Measurements from ENCODE around the gene EXOC3. TPM values are rescaled to one million over a fixed set of nuclear protein-coding genes. Genes with fewer than 3 reads are reported as not detected.

EXOC3 gene
- total RNA-seq, 1 donor from 2014 or later = 66.4 TPM

DNA sequence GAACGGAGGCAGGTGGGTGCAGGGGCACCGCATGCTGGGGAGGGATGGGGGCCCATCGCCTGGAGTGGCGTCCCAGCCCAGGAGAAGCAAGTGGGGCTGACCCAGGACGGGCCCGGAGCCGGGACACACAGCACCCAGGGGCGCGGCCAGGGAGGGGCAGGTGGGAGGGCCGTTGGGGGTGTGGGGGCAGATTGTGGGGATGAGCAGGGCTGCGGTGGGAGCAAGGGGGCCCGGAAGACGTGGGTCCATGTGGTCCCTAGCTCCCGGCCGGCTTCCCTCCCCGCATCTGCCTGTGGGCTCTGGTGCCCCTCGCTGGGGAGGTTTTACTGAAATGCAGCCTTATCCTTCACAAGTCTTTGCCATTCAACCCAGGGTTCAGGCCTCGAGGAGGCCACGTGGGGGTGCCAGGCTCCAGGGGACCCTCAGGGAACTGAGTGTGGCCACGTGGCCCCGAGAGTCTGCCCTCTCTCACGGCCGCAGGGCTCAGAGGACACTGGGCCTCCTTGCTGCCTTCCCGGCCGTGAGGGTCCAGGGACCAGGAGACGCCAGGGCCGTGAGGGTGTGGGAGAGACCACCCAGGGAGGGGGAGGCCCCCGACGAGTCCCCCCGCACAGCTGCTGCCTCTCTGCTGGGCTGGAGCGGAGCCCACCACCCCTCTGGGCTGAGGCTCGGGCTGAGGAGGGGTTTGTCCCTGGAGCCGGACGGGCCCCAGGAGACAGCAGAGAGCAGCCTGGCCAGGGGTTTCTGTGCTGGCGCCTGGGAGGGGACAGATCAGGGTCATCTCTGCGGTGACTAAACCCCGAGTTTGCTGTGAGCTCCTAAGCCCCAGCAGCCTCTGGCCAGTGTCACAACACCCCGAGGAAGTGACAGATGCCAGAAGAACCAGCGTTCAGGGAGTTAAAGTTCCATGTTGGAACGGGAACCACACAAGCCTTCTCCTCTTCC, 46.0 kb downstream of the EXOC3 start:
- Mint-ChIP-seq H3K27ac (no peak overlapping the region), H3K9me3 (no peaks in the 10 kb centered on the region), H3K36me3 (ENCODE audit: low read depth) (no peaks in the 10 kb centered on the region), H3K4me1 (ENCODE audit: low read depth) (no peaks in the 10 kb centered on the region), H3K4me3 (ENCODE audit: low read depth) (no peak overlapping the region), H3K27me3 (ENCODE audit: low read depth) (peaks cover 1% of the 10 kb centered on the region)
- DNase-seq (ENCODE audit: low spot score) = no peak
- intact Hi-C loops (cut with micrococcal nuclease) = no loop called here

DNA sequence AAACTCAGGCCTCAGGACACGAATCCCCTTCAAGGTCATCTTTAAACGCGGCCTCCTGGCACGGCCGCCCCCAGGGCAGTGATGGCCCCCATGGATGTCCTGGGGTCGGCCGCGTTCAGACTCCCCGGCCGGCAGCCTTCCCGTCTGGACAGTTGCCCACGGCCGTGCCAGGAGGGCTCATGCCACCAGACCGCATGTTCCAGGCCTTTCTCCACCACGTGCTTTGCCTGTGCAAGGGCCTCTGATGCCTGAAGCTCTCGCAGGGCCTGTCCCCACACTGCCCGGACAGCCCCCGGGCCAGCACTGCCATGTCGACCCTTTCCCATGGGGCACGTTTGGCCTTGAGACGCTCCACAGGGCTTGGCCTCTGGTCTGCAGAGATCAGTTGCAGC, 46.7 kb downstream of the EXOC3 start:
- intact Hi-C loops (cut with micrococcal nuclease) = no loop called here

DNA sequence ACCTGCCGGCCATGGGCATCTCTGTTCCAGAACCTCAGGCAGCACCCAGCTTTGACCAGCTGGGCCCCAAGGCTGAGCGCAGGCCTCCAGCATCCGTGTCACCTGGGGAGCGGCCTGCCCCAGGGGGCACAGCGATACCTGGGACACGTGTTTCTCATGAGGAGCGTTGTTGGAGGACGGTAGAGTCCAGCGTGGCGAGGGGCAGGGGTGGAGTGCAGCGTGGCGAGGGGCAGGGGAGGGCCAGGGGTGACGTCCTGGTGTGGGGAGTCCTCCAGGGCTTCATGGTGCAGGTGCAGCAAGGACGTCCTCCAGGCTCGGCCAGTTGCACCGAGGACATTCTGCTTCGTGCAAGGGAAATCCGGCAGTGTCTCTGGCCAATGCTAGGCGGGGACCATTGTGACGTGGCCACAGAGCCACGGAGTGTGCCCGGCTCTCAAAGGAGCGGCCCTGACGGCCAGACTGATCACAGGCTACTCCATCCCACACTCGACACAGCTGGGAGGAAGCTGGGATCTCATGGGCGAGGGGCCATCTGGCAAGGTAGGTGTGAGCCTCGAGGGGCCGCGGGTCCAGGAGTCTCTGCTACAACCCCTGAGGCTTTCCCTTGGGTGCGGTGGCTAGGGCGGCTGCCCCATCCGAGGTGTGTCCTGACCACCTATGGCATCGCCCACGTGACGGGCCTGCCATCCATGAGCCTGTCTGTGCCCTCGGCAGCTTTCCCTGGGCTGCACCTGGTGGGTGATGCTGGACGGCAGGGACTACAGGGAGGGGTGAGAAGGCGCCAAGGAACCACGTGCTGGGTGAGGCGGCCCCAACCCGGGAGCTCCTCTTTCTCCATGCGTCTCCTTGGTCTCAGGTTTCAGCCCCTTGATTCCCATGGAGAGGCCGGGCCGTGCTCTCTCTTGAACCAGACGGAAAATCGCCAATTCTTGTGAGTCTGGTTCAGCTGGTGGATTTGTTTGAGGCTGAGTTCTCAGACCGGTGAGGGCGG, 47.4 kb downstream of the EXOC3 start:
- no peaks in the 10 kb centered on the region for H3K36me3 Mint-ChIP-seq (ENCODE audit: low read depth)
- intact Hi-C loops (cut with micrococcal nuclease) = no loop called here
- no peaks in the 10 kb centered on the region for H3K9me3 Mint-ChIP-seq
- no peaks in the 10 kb centered on the region for H3K27me3 Mint-ChIP-seq (ENCODE audit: low read depth)
- no peaks in the 10 kb centered on the region for H3K4me1 Mint-ChIP-seq (ENCODE audit: low read depth)
- no peak for DNase-seq (ENCODE audit: low spot score)
- no peak overlapping the region for H3K27ac Mint-ChIP-seq
- H3K4me3 Mint-ChIP-seq (ENCODE audit: low read depth) = no peak overlapping the region

More for the DNA sequence above, 46.7 kb downstream of the EXOC3 start:
- H3K27me3 Mint-ChIP-seq (ENCODE audit: low read depth) = peaks cover 1% of the 10 kb centered on the region
- H3K27ac Mint-ChIP-seq = no peak overlapping the region
- no peak for DNase-seq (ENCODE audit: low spot score)
- H3K4me1 Mint-ChIP-seq (ENCODE audit: low read depth) = no peaks in the 10 kb centered on the region
- no peak overlapping the region for H3K4me3 Mint-ChIP-seq (ENCODE audit: low read depth)
- H3K9me3 Mint-ChIP-seq = no peaks in the 10 kb centered on the region
- H3K36me3 Mint-ChIP-seq (ENCODE audit: low read depth) = no peaks in the 10 kb centered on the region

DNA sequence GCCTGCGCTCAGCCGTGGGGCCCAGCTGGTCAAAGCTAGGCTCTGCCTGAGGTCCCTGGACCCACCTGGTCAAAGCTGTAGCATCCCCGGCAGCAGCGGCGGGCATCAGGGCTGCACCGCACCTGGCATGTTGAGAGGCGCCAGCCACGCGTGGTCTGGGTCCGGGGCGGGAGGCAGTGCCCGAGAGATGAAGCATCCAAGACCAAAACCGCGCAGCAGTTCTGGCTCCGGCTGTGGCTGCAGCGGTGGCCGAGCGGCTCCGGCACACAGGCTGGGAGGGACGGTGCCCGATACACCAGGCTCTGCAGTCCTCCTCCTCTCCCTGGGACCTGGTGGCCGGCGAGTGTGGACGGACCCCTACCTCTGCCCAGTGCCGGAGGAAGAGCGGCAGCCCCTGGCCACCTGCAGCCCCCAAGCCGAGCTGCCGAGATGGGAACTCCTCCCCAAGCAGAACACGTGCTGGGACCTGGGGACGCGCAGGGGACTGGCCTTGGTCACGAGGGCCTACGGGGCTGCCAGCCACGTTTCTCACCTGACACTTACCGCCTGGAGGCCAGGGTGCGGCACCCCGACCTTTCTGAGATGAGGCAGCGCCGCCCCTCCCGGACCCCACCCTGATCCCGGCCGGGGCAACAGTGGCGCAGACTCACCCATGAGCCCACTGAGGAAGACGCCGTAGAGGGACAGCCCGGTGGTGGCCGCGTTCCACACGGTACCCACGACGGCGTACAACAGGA, 48.3 kb downstream of the EXOC3 start:
- Mint-ChIP-seq H3K27ac (no peak overlapping the region), H3K4me1 (ENCODE audit: low read depth) (no peaks in the 10 kb centered on the region), H3K27me3 (ENCODE audit: low read depth) (no peaks in the 10 kb centered on the region), H3K36me3 (ENCODE audit: low read depth) (no peaks in the 10 kb centered on the region), H3K9me3 (no peaks in the 10 kb centered on the region), H3K4me3 (ENCODE audit: low read depth) (no peak overlapping the region)
- DNase-seq (ENCODE audit: low spot score) = no peak
- intact Hi-C loops (cut with micrococcal nuclease) = no loop called here

DNA sequence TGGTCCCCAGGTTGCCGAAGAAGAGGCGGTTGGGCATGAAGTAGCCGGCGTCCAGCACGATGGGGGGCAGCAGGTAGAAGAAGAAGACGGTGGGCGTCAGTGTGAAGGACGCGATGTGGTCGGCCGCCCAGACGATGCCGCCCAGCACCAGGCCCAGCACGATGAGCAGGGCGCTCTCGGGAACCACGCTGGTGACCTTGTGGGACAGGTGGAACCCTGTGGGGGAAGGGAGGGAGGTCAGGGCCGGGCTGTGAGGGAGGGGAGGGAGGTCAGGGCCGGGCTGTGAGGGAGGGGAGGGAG, 48.8 kb downstream of the EXOC3 start:
- Mint-ChIP-seq H3K4me3 (ENCODE audit: low read depth) (no peak overlapping the region), H3K36me3 (ENCODE audit: low read depth) (no peaks in the 10 kb centered on the region), H3K27me3 (ENCODE audit: low read depth) (no peaks in the 10 kb centered on the region), H3K9me3 (no peaks in the 10 kb centered on the region), H3K27ac (no peak overlapping the region), H3K4me1 (ENCODE audit: low read depth) (no peaks in the 10 kb centered on the region)
- intact Hi-C loops (cut with micrococcal nuclease) = no loop called here
- no peak for DNase-seq (ENCODE audit: low spot score)

DNA sequence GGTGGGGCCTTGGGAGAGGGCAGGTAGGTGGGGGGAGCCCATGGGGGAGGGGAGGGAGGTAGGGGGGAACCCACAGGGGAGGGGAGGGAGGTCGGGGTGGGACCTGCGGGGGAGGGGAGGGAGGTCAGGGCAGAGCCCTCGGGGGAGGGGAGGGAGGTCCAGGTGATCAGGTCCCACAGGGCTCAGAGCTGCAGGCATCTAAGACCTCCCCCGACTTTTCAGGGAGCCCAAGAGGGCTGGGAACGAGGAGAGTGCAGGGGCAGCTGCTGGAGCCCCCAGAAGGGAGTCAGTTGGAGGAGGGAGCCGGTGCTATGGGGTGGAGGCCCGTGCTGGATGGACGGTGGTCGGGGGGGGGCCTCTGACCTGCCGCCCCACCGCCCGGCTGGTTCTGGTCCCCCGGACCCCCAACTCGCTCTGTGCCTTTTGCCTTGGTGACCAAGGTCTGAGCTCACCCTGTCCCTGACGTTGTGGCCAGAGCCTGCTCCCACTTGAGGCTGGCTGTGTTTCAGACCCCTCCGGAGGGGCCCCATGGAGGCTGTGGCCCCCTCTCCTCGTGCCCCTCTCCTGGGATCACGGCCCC, 49.4 kb downstream of the EXOC3 start:
- no peaks in the 10 kb centered on the region for H3K36me3 Mint-ChIP-seq (ENCODE audit: low read depth)
- no peak overlapping the region for H3K27ac Mint-ChIP-seq

DNA sequence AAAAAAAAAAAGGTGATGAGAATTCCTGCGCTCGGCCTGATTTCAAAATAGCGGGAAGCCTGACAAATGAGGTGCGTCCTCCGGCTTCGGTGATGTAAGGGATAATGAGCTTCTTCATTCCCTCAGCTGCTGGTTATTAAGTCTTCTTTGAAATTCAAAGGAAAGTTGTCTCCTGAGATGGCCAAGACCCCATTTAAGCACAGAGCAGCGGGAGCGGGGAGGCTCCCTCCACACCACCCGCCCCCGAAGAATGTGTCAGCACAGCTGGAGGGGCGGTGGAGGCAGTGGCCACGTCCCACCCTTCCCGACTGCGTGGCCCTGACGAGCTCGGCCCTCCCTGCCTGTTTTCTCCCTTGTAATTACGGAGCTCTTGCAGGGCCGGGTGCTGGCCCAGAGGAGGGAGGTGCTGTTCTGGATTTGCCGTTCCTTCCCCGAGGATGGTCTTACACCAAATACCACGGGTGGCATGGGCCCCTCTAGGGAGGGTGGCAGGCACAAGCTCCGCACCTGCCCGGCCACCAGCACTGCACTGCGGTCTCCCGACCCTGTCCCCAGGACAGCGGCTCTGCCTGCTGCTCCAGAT, 50.2 kb downstream of the EXOC3 start:
- DNase-seq (ENCODE audit: low spot score) = no peak
- intact Hi-C loops (cut with micrococcal nuclease) = no loop called here
- Mint-ChIP-seq H3K27ac (no peak overlapping the region), H3K9me3 (no peaks in the 10 kb centered on the region), H3K36me3 (ENCODE audit: low read depth) (no peaks in the 10 kb centered on the region), H3K27me3 (ENCODE audit: low read depth) (no peaks in the 10 kb centered on the region), H3K4me3 (ENCODE audit: low read depth) (no peak overlapping the region), H3K4me1 (ENCODE audit: low read depth) (no peaks in the 10 kb centered on the region)

More for the DNA sequence above, 49.4 kb downstream of the EXOC3 start:
- H3K4me1 Mint-ChIP-seq (ENCODE audit: low read depth) = no peaks in the 10 kb centered on the region
- H3K27me3 Mint-ChIP-seq (ENCODE audit: low read depth) = no peaks in the 10 kb centered on the region
- DNase-seq (ENCODE audit: low spot score) = no peak
- H3K9me3 Mint-ChIP-seq = no peaks in the 10 kb centered on the region
- H3K4me3 Mint-ChIP-seq (ENCODE audit: low read depth) = no peak overlapping the region
- intact Hi-C loops (cut with micrococcal nuclease) = no loop called here

DNA sequence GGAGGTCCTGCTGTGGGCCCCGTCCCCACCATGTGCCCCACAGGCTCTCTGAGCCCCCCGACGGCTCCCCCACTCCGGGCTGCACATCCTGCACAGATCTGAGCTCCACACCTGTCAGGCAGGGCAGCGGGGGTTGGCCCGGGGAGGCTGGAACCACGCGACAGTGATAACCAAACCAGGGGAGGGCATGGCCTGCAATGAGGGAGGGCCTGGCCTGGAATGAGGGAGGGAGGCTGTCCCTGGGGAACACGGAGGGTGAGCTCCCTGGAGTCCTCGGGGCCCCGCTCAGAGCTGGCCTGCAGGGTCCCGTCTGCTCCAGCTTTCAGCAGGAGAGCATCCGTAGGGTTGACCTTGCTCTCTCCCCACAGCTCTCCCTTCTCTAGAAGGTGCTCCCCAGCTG, 50.8 kb downstream of the EXOC3 start:
- H3K27me3 Mint-ChIP-seq (ENCODE audit: low read depth) = no peaks in the 10 kb centered on the region
- H3K4me3 Mint-ChIP-seq (ENCODE audit: low read depth) = no peak overlapping the region
- H3K36me3 Mint-ChIP-seq (ENCODE audit: low read depth) = no peaks in the 10 kb centered on the region
- DNase-seq (ENCODE audit: low spot score) = no peak
- intact Hi-C loops (cut with micrococcal nuclease) = no loop called here
- no peaks in the 10 kb centered on the region for H3K4me1 Mint-ChIP-seq (ENCODE audit: low read depth)
- no peak overlapping the region for H3K27ac Mint-ChIP-seq
- no peaks in the 10 kb centered on the region for H3K9me3 Mint-ChIP-seq

DNA sequence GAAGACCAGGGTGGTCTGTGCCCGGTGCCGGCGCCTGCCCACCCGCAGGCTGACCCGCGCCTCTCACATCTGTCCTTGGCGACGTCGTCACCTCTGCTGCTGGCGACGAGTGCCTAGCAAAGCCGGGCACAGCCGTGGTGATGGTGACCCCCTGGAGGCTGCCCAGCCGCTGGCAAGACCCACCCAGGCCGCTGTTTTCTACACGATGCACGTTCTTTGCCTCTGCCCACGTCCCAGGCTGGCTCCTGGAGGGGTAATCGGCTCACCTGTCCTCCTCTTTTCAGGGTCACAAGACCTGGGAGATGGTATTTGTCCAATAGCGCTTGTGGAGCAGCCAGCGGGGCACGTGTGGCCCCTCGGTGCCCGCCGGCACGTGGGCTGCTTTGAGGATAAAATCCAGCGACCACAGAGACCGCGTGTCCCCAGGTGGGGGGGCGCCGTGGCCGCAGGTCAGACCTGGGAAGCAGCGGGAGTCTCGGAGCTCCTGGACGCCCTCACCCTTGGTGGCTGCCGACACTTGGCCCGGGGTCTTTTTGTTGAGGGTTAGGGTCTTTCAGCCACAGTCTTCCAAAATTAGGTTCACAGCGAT, 51.8 kb downstream of the EXOC3 start:
- no peaks in the 10 kb centered on the region for H3K9me3 Mint-ChIP-seq
- intact Hi-C loops (cut with micrococcal nuclease) = no loop called here
- H3K36me3 Mint-ChIP-seq (ENCODE audit: low read depth) = no peaks in the 10 kb centered on the region
- H3K27me3 Mint-ChIP-seq (ENCODE audit: low read depth) = no peaks in the 10 kb centered on the region
- H3K4me3 Mint-ChIP-seq (ENCODE audit: low read depth) = no peak overlapping the region
- no peak for DNase-seq (ENCODE audit: low spot score)
- no peaks in the 10 kb centered on the region for H3K4me1 Mint-ChIP-seq (ENCODE audit: low read depth)
- H3K27ac Mint-ChIP-seq = no peak overlapping the region

DNA sequence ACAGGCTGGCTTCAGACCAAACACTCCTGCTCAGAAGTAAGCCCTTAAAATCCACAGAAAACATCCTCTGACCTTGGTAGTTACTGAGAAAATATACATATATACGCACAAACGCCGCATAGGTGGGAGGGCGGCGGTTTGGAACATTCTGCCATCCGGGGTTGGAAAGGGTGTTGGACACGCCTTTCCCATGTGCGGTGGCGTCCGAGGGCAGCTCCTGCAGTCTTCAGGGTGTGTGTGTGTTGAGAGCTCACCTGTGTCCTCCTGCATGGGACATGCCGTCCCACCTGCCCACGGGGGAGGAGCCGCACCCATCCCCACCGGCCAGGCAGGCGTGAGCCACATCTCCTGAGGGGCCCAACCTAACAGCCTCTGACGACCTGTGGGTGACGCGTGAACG, 53.1 kb downstream of the EXOC3 start:
- intact Hi-C loops (cut with micrococcal nuclease) = no loop called here
- no peak for DNase-seq (ENCODE audit: low spot score)
- Mint-ChIP-seq H3K36me3 (ENCODE audit: low read depth) (no peaks in the 10 kb centered on the region), H3K4me3 (ENCODE audit: low read depth) (no peak overlapping the region), H3K27me3 (ENCODE audit: low read depth) (no peaks in the 10 kb centered on the region), H3K4me1 (ENCODE audit: low read depth) (no peaks in the 10 kb centered on the region), H3K9me3 (no peaks in the 10 kb centered on the region), H3K27ac (no peak overlapping the region)

DNA sequence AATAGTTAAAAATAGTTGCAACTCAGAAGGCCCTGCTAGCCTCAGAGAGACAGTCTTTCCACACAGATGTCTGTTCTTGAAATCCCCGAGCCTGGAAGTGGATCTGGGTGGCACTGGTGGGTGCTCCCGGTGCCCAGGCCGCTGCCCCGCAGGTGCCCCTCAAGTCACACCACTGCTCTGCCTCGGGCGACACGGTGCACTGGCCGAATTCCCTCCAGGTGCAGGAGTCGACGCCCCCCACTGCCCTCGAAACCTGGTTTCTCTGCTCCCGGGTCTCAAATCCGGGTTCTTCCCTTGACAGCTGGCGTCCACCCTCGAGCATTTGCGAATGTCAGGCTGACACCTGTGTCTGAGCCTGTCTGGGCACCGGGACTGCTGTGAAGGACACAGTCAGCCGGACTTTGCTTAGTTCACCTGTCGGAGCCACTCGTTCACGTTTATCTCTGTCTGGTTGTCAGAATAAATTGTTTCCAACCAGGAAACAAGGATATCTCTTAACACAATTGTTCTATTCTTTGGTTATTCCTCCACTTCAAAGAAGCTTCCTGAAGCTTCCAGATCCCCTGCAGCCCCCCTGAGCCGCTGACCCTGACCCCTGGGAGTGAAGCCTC, 54.2 kb downstream of the EXOC3 start:
- Mint-ChIP-seq H3K4me3 (ENCODE audit: low read depth) (no peak overlapping the region), H3K4me1 (ENCODE audit: low read depth) (no peaks in the 10 kb centered on the region), H3K27me3 (ENCODE audit: low read depth) (no peaks in the 10 kb centered on the region), H3K9me3 (no peaks in the 10 kb centered on the region), H3K36me3 (ENCODE audit: low read depth) (no peaks in the 10 kb centered on the region), H3K27ac (no peak overlapping the region)
- intact Hi-C loops (cut with micrococcal nuclease) = no loop called here
- no peak for DNase-seq (ENCODE audit: low spot score)
